Activated naive CD8-positive, alpha-beta T cell treated with anti-CD3 and anti-CD28 coated beads, Interleukin-2, amount 50 U/mL, for 16 hours (primary cell): Measurements from ENCODE around the gene ZNF519.

Experiments used
- DNase-seq: peaks from one replicate; pipeline ENCODE4 v3.0.0-alpha.2; 2020; ENCODE audit warnings: low read depth, low spot score

Gene ZNF519

DNA sequence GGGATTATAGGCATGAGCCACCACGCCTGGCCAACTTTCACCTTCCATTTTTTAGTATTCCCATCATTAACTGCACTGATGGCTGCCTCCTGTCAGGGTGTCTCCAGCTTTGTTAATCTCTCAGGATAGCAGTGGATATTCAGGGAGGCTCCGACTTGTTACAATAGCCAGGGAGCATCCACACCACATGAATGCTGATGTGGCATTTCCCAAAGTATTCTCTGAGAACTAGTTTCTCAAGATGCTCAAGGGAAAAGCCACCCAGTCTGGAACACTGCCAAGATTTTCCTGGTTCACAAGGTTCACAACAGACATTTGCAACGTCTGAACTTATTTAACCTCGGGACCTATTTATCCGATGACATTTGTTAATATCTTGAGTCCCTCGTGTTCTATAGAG lies 33.8 kb downstream of the ZNF519 start:
- no peak for DNase-seq

DNA sequence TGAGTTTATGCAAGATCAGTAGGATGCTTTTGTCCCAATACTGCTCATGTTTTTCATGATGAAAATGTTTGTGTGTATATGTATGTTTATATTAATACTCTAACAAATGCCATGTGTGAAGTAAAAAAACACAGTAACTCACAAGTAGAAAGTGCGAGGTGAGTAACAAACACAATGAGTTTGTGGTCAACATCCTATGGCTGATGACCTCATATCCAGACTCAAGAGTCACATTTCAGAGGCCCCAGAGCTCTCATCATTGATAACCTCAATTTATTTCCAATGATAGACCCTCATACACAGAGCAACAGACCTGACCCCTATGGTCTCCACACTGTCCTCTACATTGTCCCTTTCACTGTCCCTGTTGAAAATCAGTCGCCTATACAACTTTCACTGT lies 34.5 kb downstream of the ZNF519 start:
- no peak for DNase-seq

DNA sequence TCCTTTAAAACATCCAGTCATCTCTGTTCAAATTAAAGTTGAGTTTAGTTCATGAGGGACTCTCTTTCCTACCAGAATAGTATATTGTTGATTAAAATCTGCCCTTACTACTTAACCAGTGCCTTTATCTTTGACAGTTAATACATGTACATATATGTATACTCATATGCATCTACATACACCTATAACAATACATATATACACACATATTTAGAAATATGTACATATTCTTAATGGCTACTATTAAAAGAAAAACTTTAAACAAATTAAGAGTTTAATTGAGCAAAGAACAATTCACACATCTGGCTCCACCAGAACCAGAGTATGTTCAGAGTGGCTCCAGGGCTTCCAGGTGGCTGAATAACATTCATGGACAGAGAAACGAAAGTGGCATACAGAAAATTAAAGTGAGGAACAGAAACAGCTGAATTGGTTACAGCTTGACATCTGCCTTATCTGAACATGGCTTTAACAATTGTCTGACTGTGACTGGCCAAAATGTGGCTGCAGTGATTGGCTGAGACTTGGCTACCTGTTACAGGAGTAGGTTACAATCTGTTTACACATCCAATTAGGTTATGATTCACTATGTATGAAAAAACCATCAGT lies 38.8 kb downstream of the ZNF519 start:
- DNase-seq: no peak

DNA sequence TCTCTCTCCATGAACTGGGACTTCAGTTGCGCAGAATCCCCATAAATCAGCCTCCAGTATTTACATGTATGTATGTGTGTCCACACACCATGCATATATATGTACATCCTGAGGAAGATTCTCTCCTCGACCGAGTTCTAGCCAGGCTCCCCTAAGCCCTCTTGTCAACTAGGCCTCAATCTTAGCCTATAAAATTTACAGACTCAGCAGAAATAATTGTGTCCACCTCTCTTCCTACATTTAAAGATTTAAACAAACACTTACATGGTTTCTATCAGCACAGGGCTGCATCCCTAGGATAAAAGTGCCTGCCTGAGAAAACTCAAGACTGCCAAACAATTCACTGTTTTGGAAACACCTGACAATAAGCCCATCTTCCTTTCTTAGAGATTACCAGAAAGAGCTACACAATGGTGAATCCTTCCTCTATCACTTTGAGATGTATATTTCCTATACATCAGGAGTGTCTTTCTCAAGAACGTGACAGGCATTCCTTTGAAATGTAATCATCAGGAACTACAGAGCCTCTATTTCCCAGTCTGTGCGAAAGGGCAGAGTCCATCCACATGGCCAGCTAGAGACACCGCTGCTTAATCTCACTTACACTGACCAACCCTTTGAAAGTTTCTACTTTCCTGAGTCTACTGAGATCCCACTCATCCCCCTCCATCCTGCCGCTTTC lies 39.5 kb downstream of the ZNF519 start:
- no peak for DNase-seq

DNA sequence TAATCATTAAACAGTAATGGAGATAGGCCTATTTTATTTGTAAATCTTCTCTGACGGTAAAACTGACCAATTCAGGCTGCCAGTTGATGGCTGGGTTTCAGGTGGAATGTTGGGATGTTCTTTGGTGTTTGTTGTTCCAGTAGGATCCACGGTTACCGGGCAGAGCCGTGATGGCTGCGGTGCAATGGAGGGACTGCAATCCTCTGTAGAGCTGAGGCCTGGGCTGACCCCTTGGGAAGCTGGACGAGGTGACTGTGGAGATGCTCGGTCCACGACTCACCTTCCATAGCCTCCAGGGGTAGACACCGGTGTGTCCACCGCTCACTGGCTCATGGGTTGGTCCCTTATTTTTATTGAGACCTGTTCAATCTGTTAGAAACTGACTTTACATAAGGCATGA lies 42.5 kb downstream of the ZNF519 start:
- DNase-seq: no peak

DNA sequence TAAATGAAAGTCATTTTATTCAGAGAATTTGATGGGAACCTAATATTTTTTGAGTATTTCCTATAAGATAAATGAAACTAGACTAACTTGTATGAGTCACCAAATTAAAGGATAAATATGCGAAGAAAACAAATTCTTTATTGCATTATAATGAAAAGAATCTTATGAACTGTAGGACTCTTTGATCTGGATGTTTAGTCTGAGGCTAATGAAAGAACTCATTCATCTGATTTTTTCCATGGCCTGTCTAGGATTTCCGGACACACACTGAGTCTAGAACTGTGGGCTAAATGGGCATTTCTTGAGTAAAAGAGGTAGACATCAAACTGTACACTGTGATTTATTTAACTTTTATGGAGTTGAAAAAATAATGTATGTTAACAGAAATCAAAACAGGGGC lies 43.0 kb downstream of the ZNF519 start:
- no peak for DNase-seq

DNA sequence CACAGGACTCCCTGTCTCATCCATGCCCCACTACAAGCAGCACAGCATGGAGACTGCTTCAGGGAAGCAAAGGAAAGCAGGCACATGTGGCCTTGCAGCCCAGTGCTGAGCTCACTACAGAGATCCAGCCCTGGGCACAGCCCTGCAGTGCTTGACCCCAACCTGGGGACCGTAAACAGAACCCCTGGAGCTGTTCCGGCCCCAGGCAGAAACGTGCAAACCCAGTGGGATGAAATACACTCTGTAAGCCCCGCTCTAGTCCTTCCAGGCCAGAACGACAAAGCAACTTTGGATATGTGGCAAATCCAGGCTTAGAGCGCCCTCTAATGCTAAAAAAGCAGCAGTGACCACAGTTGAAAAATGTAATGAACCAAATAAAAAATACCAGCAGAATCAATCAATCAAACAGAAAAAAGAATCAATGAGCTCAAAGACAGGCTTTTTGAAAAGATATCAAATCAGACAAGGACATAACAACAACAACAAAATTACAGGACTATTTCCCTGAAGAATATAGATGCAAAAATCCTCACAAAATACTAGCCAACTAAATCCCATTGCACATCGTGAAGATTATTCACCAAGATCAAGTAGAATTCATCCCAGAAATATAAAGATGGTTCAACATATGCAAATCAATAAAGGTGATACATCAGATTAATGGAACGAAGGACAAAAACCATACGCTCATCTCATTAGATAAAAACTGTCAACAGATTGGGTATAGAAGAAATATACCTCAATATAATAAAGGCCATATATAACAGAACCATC lies 45.6 kb downstream of the ZNF519 start:
- DNase-seq: no peak

DNA sequence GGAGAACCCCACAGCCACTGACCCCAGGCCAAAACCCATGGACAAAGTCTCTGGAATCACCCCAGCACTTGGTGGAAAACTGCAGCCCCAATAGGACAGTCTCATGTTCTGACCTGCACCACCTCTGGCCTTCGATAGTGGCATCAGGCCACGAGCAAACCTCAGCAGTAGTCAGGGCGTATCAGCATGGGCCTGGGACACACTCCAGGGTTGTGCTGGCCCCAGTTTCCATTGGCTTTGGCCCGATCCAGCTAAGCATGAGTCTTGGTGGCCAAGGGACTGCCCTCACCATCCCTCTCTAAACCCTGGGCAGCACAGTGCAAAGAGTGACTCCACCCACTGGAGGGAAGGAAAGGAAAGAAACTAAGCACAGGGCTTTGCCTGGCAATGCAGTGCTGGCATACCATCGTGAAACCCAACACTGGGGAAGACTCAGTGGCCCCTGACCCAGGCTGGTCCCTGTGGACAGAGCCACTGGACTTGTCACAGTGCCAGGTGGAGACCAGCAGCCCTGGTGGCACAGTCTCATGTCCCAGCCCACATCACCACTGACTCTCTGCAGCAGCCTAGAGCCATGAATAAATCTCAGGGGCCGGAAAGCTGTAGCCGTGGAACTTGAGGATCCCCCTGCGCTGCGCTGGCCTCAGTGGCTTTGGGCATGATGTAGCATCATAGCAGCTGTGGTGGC lies 46.3 kb downstream of the ZNF519 start:
- DNase-seq: no peak

DNA sequence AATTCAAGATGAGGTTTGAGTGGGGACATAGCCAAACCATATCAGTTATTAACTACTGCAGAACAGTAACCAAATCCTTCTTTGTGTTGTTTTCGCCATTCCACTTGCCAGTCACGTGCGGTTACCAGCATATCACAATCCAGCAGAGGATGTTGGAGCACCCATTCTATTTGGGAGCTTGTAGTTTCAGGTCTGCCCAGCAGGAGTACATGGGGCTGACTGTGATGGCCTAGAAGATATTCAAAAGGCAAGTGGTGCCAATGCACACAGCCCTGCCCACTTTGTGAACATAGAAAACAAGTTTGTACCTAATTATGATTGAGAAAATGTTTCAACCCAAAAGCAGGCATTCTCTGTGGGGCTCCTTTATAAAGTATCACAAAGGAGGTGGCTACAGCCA lies 57.0 kb downstream of the ZNF519 start:
- DNase-seq: no peak

DNA sequence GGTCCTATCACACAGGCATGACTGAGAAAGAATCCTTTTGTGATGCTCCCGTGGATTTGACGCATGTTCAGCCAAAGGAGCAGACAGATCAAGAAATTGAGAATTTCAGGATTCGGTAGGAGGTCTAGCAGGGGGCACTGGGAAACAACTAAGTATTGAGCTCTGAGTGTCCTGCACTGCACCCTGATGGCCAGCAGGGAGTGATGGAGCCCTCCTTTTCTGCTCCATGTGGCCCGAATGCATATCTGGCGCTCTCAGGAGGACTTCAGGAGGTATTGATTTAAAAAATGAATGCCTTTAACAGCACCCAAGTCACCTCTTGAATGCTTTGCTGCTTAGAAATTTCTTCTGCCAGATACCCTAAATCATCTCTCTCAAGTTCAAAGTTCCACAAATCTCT lies 58.0 kb downstream of the ZNF519 start:
- no peak for DNase-seq

DNA sequence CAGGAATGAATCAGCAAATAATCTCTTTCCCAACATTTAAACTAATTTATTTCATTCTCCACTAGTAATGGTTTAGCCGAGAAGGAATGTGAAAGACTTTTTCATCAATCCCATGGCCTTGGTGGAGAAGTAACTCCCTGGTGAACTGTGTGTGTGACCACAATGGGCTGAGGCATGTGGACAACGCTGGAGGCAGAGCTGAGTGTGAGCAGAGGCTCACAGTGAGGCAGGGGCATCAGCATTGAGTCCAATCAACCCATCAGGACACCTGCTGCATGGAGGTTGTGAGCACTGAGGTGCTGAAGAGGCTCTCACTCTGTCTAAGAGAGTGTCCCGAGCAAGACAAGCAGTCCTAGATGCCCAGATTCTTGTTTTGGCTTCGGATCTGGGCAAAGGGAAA lies 78.6 kb downstream of the ZNF519 start:
- no peak for DNase-seq
